Psoas muscle (tissue), 8 donors: Measurements from ENCODE around the gene COL16A1. TPM values are rescaled to one million over a fixed set of nuclear protein-coding genes. Genes with fewer than 3 reads are reported as not detected.
A peak's percentile ranks its signal among the peaks of the same experiment; 100 is the strongest.

Experiments
- ATAC-seq, 4 donors: fragments of 200-7000 bp; cut with Tn5 transposase; one replicate each; pipeline ENCODE4 v1.9.1; 2020; ENCODE audit warnings: moderate library complexity in 3 of 4, mild to moderate bottlenecking in 2 of 4
- DNase-seq, 2 donors: peaks; one replicate each; pipeline ENCODE4 v3.0.0-alpha.2; 2020
- H3K27ac ChIP-seq: fragments of 200-600 bp; one replicate; pipeline ENCODE4 v1.8.0; 2022
- H3K27me3 ChIP-seq, 3 donors: fragments of 200-600 bp in 1 of 3; one replicate each; pipeline versions ENCODE4 v1.6.1 to v1.8.0; 2013 to 2022; ENCODE audit warnings: low read length in 2 of 3, mild to moderate bottlenecking in 2 of 3, moderate library complexity in 1 of 3; ENCODE audit not compliant: insufficient read depth in 3 of 3
- H3K36me3 ChIP-seq, 2 donors: fragments of 200-600 bp in 1 of 2; one replicate each; pipeline versions ENCODE4 v1.6.1 to v1.8.0; 2013 to 2022; ENCODE audit warnings: low read depth in 1 of 2, mild to moderate bottlenecking in 1 of 2, moderate library complexity in 1 of 2; ENCODE audit not compliant: insufficient read depth in 1 of 2
- H3K4me1 ChIP-seq: fragments of 200-600 bp; one replicate; pipeline ENCODE4 v1.8.0; 2022
- H3K4me3 ChIP-seq: fragments of 200-600 bp; one replicate; pipeline ENCODE4 v1.8.0; 2022; ENCODE audit warnings: mild to moderate bottlenecking
- H3K9me3 ChIP-seq: fragments of 200-600 bp; one replicate; pipeline ENCODE4 v1.8.0; 2022
- CTCF ChIP-seq: fragments of 200-600 bp; IDR thresholded peaks from one replicate; pipeline ENCODE4 v1.8.0; 2022; ENCODE audit warnings: antibody characterized with exemption
- WGBS, 3 donors: extraction: QIAGEN DNeasy Blood & Tissue Kit; methylation state at CpG; one replicate each; pipeline versions ENCODE4 v1.1.6 to v1.1.7; 2013; 5-methylcytosine and 5-hydroxymethylcytosine counted together
- intact Hi-C, 2 donors: fragments of 100-400 bp; cut with DNase I; formaldehyde crosslinking; loops; one replicate each; pipeline versions ENCODE4 v1.11.0 to v1.14.2; 2022
- polyA plus RNA-seq, 3 donors: library from polyadenylated mRNA; stranded (reverse); fragments of 200-250 nt; gene quantifications; one replicate each; pipeline ENCODE4 v1.2.3, GENCODE V29; 2013
- total RNA-seq, 4 donors: library from RNA; stranded (reverse); fragmentation: NEBNext Ultra II Directional in 2 of 4; extraction: Animal tissue kit (Norgen Biotek cat#: 25700) in 2 of 4; gene quantifications; one replicate each; pipeline versions ENCODE4 v1.2.1 to v1.2.4, GENCODE V29; 2021 to 2023
- donor health status: healthy with polysubstance abuse.
- donor health status: DM: no; HTN: no; CAD: no; lungs with moderate emphysema.
- donor health status: Bipolar disorder and iron deficiency.
- donor health status: healthy.
- donor health status: DM: yes; HTN: yes; CAD: no.
- donor health status: DM: no; HTN: no; CAD: no.
- donor health status: DM: no; HTN: no; CAD: no.
- donor health status: DM: yes; HTN: yes; CAD: no.

The COL16A1 gene
- total and polyA plus RNA-seq, 7 donors = 2.9 to 14.2 (median 6.1) TPM

GRCh38 chr1:31706384-31707058 is 2.7 kb upstream of the COL16A1 start:
- DNase-seq (no peak), ATAC-seq (no peak)
- Histone ChIP-seq H3K4me1 (peaks cover 8% of the 10 kb centered on the region), H3K4me3 (no peak overlapping the region), H3K9me3 (no peaks in the 10 kb centered on the region), H3K27ac (no peak overlapping the region), H3K36me3 (no peaks in the 10 kb centered on the region), H3K27me3 (no peaks in the 10 kb centered on the region)
- TF ChIP-seq CTCF = no peak
- WGBS, 3 donors = 69 to 75% (median 72%) methylated on average over 15 of the region's 15 CpGs
- intact Hi-C loops = no loop called here

- TF ChIP-seq CTCF = no peak
- ATAC-seq = peak in 2 of 4 donors; percentile 35 to 45
- WGBS, 3 donors = 56 to 61% (median 57%) methylated on average over 23 of the region's 23 CpGs
- H3K9me3 ChIP-seq = no peaks in the 10 kb centered on the region
- peak; percentile 67 to 79 for DNase-seq
- intact Hi-C loops = no loop called here
- peak overlapping the region; percentile 54 for H3K4me3 ChIP-seq
- H3K27me3 ChIP-seq = no peaks in the 10 kb centered on the region
- peak overlapping the region; percentile 59 for H3K27ac ChIP-seq
- H3K36me3 ChIP-seq = no peaks in the 10 kb centered on the region
- H3K4me1 ChIP-seq = peaks cover 20% of the 10 kb centered on the region
Observed at GRCh38 chr1:31705080-31705866, 1.5 kb upstream of the COL16A1 start.

GRCh38 chr1:31704271-31705079 is 658 bp upstream of the COL16A1 start:
- intact Hi-C loops = no loop called here

More at GRCh38 chr1:31704271-31705079, 658 bp upstream of the COL16A1 start:
- TF ChIP-seq CTCF = no peak
- peaks cover 22% of the 10 kb centered on the region for H3K4me1 ChIP-seq
- peak overlapping the region; percentile 59 for H3K27ac ChIP-seq
- no peaks in the 10 kb centered on the region for H3K36me3 ChIP-seq
- DNase-seq (peak in 1 of 2 donors; percentile 34), ATAC-seq (peak in 3 of 4 donors; percentile 10 to 31 (median 18))
- H3K4me3 ChIP-seq = peak overlapping the region; percentile 54
- H3K27me3 ChIP-seq = no peaks in the 10 kb centered on the region
- 24 to 31% (median 28%) methylated on average over 17 to 19 of the region's 19 CpGs for WGBS, 3 donors
- no peaks in the 10 kb centered on the region for H3K9me3 ChIP-seq
